ENCODE results near the gene PRSS56.

PRSS56 gene

DNA sequence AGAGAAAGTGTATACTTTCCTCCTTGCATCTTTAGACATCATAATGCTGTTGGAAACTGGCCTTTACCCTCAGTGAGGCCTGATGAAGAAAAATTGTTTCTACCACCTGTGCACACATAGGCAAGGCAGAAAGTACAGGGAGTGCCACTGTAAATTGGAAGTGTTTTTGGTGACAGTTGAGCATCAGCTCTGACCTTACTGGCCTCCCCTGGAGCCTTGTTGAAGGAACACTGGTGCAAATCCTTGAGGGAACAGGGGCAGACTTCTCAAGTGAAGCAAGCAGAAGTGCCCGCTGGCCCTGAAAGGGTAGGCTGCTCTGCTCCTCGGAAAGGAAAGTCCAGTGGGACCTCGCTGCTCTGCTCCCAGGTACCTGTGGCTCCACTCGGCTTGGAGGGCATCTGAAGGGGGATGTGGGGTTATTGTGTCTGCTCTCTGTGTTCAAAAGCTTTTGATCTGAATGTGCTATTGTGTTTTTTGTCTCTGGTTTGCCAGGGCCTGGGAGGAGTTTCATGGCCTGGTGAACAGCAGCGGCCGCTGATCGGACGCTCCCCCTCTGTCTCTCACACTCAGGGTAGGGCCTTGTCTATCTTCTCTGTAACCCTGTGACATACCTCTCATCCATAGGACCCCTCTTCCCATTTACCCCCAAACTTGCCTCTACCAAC, 53.7 kb downstream of the PRSS56 start:
- no peak for DNase-seq (ENCODE audit: low read depth)

- no peak for DNase-seq (ENCODE audit: low read depth)
These were observed 54.7 kb downstream of the PRSS56 start for GRCh38 chr2:232574674-232575403.

All from stimulated activated CD4-positive, alpha-beta T cell treated with anti-CD3 and anti-CD28 coated beads, Interleukin-2, amount 100 ng/mL, for 4 hours (primary cell).